GM18909 (cell line): Measurements from ENCODE around the gene NXNL2.

Experiments used
- ATAC-seq: cut with Tn5 transposase; IDR thresholded peaks from one replicate; pipeline ENCODE4 v1.9.1; 2021; ENCODE audit warnings: mild to moderate bottlenecking; ENCODE audit not compliant: unreplicated experiment, poor library complexity

The NXNL2 gene

DNA sequence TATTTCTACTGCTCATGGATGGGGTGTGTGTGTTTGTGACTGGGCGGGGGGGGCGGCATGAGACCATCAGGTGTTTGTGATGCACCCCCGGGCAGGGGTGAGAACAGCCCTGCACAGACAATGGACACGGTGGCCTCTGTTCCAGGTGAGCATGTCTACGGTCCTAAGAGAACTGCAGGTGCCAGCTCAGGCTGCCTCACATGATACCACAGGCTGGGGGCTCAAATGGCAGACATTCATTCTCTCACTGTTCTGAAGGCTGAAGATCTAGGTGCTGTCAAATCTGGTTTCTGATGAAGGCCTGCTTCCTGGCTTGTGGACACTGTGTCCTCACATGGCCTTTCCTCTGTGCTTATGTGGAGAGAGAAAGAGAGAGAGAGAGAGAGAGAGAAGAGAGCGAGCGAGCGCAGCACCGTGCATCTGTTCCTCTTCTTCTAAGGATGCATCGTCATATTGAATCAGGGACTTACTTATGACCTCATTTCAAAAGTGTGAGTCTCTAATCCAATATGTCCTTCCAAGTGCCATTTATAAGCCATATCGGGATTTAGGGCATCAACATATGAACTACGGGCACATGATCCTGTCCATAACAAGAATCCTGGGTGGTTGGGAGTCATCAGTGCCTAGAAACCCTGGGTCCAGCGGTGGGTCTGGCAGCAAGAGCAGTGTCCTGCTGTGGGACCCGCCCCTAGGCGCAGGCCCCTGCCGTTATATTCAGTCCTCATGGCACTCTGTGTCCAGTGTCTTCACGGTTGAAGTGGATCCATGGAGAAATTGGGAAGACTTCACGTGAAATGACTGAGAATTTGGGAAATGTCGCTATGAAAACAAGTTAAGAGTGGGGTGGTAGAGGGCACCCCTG, 42.5 kb downstream of the NXNL2 start:
- ATAC-seq = no peak

DNA sequence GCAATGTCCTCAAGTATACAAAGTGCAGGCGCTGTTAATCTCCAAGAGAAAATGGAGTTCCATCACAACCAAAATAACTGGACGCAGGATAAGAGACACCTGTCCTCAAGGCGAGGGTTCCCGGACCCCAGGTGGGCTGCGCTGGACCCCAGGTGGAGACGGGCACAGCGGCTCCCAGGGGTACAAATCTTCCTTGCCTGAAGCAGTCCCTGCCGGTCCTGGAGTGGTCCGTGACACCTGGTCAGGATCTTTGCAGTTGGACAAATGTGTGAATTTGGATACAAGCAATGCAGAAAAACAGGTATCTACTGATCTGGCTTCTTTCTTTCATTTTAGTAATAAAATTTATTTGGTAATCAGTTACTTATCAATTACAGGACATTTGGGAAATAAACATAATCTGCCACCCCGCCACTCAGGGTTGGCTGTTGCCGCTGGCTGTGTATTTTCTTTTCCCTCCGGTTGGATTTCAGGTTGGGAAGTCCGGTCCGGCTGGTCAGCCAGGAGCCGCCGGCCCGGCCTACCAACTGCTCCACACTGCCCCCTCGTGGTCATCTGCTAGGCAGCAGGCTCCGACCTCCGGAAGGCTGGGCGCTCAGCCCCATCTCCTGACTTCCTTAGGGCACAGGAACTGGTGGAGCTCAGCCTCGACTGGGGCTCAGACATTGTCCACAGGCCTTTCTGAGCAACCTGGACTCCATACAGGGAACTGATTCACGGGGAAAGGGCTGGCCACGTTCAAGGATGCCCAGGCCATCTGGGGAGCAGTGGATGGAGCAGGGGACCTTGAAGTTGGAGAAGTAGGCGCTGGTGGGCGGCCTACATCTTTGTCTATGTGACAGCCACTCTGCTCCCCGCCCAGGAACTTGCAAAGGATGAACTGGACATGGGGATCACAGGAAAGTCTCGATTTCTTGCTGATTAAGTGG, 43.4 kb downstream of the NXNL2 start:
- peak; percentile 79 for ATAC-seq

DNA sequence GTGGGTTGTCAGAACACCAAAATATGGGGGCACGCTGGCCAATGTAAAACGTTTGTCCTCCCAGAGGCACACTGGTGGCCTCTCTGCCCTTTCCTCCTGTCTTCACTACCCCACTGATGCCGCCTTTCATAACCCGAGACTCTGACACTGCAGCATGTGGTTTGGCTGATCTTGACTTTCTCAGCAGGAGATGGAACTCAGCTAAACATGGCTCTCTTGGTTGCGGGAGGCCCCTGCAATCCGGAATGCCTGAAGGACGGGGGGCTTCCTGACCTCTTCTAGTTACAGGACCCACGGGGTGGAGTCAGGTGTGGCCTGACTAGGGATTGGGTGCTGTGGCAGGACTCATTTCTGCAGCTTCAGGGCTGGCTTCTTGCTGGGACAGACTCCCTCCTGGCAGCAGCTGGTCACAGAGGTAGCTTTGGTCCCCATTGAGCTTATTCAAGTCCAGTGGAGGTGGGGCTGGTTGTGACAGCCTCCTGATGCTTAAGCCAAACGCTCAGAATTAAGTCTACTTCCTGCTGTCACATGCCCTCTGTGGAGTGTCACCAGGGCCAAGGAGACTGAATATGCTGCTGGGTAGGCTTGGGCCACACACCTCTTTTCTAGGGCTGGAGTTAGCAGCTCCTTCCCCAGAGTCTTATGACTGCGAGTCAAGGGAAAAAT, 44.2 kb downstream of the NXNL2 start:
- no peak for ATAC-seq

DNA sequence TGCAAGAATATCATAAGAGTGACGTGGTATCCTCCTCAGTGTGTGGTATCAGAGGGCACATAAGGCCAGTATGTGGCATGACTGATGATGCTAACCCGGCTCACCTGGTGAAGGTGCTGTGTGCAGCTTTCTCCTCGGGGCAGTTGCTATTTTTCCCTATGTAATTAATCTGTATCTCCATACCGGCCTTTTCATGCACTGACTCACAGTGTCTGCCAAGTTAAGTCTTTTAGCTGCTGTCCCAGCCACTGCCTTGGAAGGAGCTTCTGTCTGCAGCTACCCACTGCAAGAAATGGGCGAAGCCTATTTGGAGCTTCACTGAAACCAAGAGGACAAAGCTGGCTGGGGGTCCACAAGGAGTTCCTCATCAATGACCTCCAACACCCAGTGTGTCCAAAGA, 46.0 kb downstream of the NXNL2 start:
- ATAC-seq = no peak

DNA sequence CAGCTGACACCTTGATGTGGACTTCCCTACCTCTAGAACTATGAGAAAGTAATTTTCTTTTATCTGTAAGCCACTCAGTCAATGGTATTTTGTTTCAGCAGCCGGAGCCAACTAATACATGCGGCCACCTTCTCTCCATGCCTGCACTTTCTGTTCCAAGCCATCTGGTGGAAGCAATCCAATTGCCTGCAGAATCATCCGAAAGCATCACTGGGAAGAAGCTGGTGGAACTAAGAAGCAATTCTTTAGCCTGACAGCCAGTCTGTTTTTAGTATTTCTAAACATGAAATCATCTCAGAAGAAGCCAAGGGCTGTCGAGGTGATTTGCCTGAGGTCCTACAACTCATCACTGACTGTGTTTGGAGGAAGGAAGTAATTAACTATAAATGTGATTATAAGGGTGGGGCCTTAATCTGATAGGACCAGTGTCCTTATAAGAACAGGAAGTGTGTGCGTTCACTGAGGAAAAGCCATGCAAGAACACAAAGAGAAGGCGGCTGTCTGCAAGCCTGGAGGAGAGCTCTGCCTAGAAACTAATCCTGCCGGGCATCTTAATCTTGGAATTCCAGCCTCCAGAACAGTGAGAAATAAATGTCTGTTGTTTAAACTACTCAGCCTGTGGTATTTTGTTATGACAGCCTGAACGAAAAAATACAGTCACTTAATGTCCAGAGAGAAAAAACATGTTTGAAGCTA, 49.1 kb downstream of the NXNL2 start:
- ATAC-seq = no peak

DNA sequence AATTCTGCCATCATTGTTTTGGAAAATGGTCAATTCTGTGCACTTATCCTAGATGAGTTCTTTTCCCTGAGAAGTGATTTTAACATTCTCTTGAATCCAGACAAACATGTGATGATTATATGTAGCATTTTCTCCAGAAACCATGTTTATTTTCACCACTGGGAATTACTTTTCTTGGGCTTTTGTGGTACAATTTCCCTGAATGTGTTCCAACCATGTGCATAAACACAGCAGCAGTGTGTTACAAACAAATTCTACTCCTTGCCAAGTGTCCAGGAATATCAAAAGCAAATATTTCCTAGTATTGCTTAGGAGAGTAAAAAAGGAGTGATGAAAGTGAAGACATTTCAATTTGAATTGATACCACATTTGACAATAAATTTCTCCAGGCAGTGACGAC, 50.4 kb downstream of the NXNL2 start:
- ATAC-seq = no peak

DNA sequence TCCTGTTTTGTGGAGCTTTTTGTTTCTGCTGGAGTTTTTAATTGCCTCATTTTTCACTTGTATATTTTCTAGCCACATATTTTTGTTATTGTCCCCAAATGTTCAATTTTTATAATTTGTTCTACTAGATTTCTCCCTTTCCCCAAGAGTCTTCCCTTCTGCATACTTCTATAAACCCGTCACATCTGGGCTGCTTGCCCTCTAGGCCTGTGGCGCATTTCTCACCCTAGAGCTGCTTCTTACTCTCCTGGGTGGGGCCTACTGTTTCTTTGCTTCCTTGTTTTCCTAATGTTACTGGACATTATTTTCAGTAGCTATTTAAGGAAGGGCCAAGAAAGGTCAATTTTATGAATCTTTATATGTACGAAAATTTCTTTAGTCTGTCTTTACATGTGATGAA, 51.5 kb downstream of the NXNL2 start:
- ATAC-seq = no peak

DNA sequence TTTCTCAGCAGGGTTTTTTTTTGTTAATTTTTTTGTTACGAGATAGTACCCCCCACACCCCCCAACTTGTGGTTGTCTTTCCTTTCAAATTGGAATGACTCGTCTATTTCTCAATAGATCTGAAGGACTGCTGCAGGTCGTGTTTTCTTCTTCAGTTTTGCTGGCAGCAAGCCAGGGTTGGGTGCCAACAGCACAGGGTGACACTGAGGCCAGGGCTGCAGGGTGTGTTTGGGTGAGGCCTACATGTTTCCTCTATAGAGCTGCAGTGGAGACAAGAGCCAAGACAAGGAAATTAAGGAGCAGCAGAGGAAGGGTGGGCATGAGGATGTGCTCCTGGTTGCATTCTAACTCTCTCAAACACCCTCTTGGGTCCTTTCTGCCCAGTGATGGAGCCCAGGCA, 52.2 kb downstream of the NXNL2 start:
- ATAC-seq = no peak

DNA sequence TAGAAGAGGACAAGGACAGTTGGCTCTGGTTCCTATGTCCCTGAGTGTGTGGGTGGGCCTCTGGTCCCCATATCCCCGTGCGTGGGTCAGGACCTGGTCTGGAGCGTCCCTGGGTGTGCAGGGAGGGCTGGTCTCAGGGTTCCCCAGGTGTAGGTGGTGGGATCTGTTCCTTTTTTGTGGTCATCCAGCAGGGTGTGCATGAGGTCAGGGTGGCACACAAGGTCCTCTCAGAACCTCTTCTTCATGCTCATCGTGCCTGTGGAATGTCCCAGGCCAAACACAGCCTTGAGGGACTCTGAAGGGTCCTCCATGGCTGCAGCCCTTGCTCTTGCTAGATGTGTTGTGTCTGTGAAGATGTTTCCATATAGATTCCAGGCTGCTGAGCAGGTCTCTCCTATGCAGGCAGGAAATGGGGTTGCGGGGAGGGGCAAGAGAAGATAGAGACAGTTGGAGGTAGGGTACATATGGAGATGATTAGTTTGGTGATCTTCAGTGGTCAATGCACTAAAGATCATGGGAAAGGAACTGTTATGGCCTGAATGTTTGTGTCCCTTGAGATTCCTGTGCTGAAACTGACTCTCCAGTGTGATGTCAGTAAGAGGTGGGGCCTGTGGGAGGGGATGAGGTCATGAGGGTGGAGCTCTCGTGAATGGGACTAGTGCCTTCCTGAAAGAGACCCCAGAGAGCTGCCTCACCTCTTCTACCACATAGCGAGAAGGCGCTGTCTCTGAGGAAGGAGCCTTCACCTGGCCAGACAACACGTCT, 53.1 kb downstream of the NXNL2 start:
- ATAC-seq = no peak

DNA sequence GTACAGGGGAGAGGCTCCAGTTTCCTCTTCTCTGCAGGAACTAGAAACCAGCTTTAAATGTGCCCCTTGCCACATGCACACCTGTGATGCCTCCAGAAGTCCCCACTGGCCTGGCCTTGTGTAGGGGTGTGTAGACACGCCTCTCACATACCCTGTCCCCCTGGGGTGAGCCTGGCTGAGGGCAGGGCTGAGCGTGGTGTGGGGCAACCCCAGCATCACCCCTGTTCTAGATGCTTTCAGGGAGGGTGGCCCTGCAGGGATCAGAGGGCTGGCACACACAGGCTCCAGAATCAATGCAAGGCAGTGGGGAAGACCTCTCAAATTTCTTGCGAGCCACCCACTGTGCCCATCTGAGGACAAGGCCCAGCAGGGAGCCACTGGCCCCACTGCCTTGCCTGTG, 54.7 kb downstream of the NXNL2 start:
- ATAC-seq = no peak

DNA sequence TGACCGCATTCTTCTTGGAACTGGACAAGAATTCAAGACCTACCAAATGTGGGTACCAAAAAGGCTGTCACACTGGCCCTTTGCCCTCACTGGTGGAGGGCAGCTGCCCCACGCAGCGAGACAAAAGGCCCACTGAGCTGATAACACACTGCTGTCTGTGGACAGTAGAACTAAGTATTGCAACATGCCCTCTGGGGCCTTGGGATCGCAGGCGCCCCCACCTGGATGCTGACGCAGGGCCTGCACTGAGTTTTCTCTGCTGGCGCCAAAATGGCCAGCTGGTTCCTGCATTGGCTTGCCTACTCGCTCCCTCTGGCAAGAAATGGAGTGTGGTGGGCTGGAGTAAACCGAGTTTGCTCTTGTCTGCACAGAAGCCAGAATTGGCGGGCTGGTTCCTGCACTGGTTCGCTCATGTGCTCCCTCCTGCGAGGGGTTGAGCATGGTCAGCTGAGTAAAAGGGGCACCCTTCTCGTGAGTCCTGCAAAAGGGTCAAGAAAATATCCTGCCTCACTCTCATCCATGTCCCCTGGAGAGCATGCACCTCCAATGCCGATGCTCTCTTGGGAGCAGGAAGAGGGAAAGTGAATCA, 55.7 kb downstream of the NXNL2 start:
- ATAC-seq = no peak

DNA sequence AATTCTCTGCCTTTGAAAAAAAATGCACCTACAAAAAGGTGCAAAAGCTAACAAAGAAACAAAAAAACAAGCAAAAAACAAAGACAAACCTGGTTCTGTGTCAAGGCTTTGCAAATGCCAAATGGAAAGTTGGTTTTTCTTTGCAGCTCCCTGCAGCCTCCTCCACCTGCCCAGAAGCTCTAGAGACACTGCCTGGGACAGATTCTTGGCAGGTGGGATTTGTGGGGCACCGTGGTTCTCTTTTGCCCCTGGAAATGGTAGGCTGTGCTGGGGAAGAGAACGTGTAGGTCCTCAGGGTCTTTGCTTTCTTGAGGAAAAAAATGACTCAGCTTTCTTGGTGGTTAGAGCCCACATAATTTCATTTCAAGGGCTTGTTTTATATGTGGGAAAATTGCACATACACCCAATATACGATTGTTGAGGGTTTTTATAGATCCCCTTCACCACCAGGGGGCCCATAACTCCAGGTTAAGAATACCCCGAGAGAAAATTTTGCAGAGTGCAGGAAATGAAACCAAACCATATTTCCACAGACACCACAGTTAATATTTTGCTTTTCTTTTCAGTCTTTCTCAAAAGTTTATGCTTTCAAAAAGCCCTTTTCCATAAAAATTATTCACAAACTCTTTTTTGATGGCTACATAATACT, 58.7 kb downstream of the NXNL2 start:
- peak; percentile 72 for ATAC-seq
